K562 (cell line): ENCODE measurements around the gene NCAM2. TPM values are rescaled to one million over a fixed set of nuclear protein-coding genes. Genes with fewer than 3 reads are reported as not detected.

Experiments used
- BCOR ChIP-seq: fragments of 450-650 bp; IDR thresholded peaks from 2 replicates; pipeline ENCODE4 v1.6.1; 2016
- BDP1 ChIP-seq: IDR thresholded peaks from 3 replicates; pipeline ENCODE4 v1.6.1; 2011; ENCODE audit not compliant: insufficient read length, insufficient read depth
- BRCA1 ChIP-seq, 2 experiments: fragments of 450-650 bp in 1 of 2; sonication (generic) in 1 of 2; formaldehyde crosslinking in 1 of 2; IDR thresholded peaks; 2 replicates each; pipeline versions ENCODE4 v1.5.0 to v1.6.1; 2017 to 2020; ENCODE audit warnings: mild to moderate bottlenecking in 1 of 2, missing genetic modification reagents in 1 of 2
- BRD4 ChIP-seq: fragments of 200-600 bp; sonication (generic); IDR thresholded peaks from 2 replicates; pipeline ENCODE4 v1.6.1; 2017; ENCODE audit warnings: inconsistent platforms
- FOSL1 ChIP-seq: fragments of 200-800 bp; sonication (Bioruptor generic); conservative IDR thresholded peaks from 2 replicates; pipeline ENCODE4 v1.6.1; 2016; ENCODE audit warnings: missing genetic modification characterization, missing compliant biosample characterization
- FOXM1 ChIP-seq, 2 experiments: fragments of 450-650 bp in 1 of 2; sonication (generic) in 1 of 2; formaldehyde crosslinking in 1 of 2; IDR thresholded peaks; 2 replicates each; pipeline versions ENCODE4 v1.6.1 to v1.9.0; 2017 to 2022; ENCODE audit warnings: low read depth in 2 of 2, mild to moderate bottlenecking in 2 of 2, missing genetic modification reagents in 1 of 2, moderate library complexity in 1 of 2
- HLTF ChIP-seq: fragments of 450-650 bp; IDR thresholded peaks from 2 replicates; pipeline ENCODE4 v1.6.1; 2016
- LCOR ChIP-seq: sonication (generic); formaldehyde crosslinking; IDR thresholded peaks from 2 replicates; pipeline ENCODE4 v1.8.0; 2022; ENCODE audit warnings: mild to moderate bottlenecking, missing genetic modification reagents
- MTA2 ChIP-seq: fragments of 450-650 bp; IDR thresholded peaks from 2 replicates; pipeline ENCODE4 v1.6.1; 2016; ENCODE audit warnings: low read depth
- NR2C2 ChIP-seq, 2 experiments: fragments of 200-800 bp in 1 of 2; sonication (Bioruptor generic) in 1 of 2; sonication (generic) in 1 of 2; formaldehyde crosslinking in 1 of 2; IDR thresholded peaks; 2 replicates each; pipeline versions ENCODE4 v1.6.1 to v1.8.0; 2016 to 2022; ENCODE audit warnings: mild to moderate bottlenecking in 1 of 2, missing compliant biosample characterization in 1 of 2, missing genetic modification characterization in 1 of 2, missing genetic modification reagents in 1 of 2
- PCBP1 ChIP-seq: fragments of 200-400 bp; formaldehyde crosslinking; IDR thresholded peaks from 2 replicates; pipeline ENCODE4 v1.6.1; 2018; ENCODE audit warnings: mild to moderate bottlenecking, low read depth, low read length; ENCODE audit not compliant: poor library complexity, severe bottlenecking
- PYGO2 ChIP-seq: fragments of 450-650 bp; IDR thresholded peaks from 2 replicates; pipeline ENCODE4 v1.6.1; 2016; ENCODE audit warnings: mild to moderate bottlenecking, missing genetic modification characterization, moderate library complexity, missing compliant biosample characterization
- RUNX1 ChIP-seq: sonication (generic); IDR thresholded peaks from 2 replicates; pipeline ENCODE4 v1.6.1; 2016; ENCODE audit warnings: antibody characterized with exemption, low read depth
- TAL1 ChIP-seq: fragments of 450-650 bp; IDR thresholded peaks from 2 replicates; pipeline ENCODE4 v1.6.1; 2016; ENCODE audit warnings: mild to moderate bottlenecking
- TCFL5 ChIP-seq: fragments of 250-450 bp; sonication (Bioruptor Pico); conservative IDR thresholded peaks from 2 replicates; pipeline ENCODE4 v1.6.1; 2021; ENCODE audit warnings: mild to moderate bottlenecking, moderate library complexity, matching md5 sums
- TOE1 ChIP-seq, 2 experiments: fragments of 450-650 bp in 1 of 2; sonication (generic) in 1 of 2; formaldehyde crosslinking in 1 of 2; IDR thresholded peaks; 2 replicates each; pipeline versions ENCODE4 v1.7.1 to v1.8.0; 2016 to 2022; ENCODE audit warnings: borderline replicate concordance in 2 of 2, mild to moderate bottlenecking in 2 of 2, antibody characterized with exemption in 1 of 2, inconsistent platforms in 1 of 2, low read depth in 1 of 2, missing genetic modification reagents in 1 of 2, moderate library complexity in 1 of 2
- TRIM24 ChIP-seq, 2 experiments: fragments of 450-650 bp; IDR thresholded peaks; 2 replicates each; pipeline ENCODE4 v1.6.1; 2016
- ZBTB7A ChIP-seq: IDR thresholded peaks from 2 replicates; pipeline ENCODE4 v1.6.1; 2011; ENCODE audit warnings: low read depth, mild to moderate bottlenecking, low read length, moderate library complexity, borderline replicate concordance; ENCODE audit not compliant: control insufficient read depth
- ZC3H4 ChIP-seq: sonication (generic); formaldehyde crosslinking; IDR thresholded peaks from 2 replicates; pipeline ENCODE4 v1.9.0; 2021; ENCODE audit warnings: missing genetic modification reagents, borderline replicate concordance
- ZFX ChIP-seq: sonication (generic); formaldehyde crosslinking; IDR thresholded peaks from 2 replicates; pipeline ENCODE4 v1.8.0; 2022; ENCODE audit warnings: mild to moderate bottlenecking, missing genetic modification reagents, moderate library complexity
- ZKSCAN8 ChIP-seq: fragments of 200-800 bp; sonication (Bioruptor generic); IDR thresholded peaks from 2 replicates; pipeline ENCODE4 v1.6.1; 2016; ENCODE audit warnings: missing genetic modification characterization, missing compliant biosample characterization
- ZNF146 ChIP-seq: IDR thresholded peaks from one replicate; pipeline ENCODE4 v1.6.1; 2018; ENCODE audit warnings: missing compliant biosample characterization; ENCODE audit not compliant: unreplicated experiment
- ZNF436 ChIP-seq: fragments of 250-450, 450-650 bp; sonication (Bioruptor Pico); formaldehyde crosslinking; IDR thresholded peaks from 2 replicates; pipeline ENCODE4 v1.7.0; 2020; ENCODE audit warnings: mild to moderate bottlenecking
- polyA plus RNA-seq, 8 experiments: library from polyadenylated mRNA; depleted of rRNA in 4 of 8; stranded (reverse) in 5 of 8; unstranded in 3 of 8; fragments of >200 nt; fragmentation: Nextera tagmentation in 2 of 8; fragmentation: Illumina TruSeq in 1 of 8; extraction: Ambion mirVana in 2 of 8; extraction: Trizol in 1 of 8; gene quantifications; 2 replicates each; pipeline versions ENCODE4 v1.2.1 to v1.2.3, GENCODE V29; 2011 to 2014; ENCODE audit warnings: inconsistent platforms in 1 of 8, missing spikeins in 1 of 8
- total RNA-seq, 7 experiments: library from RNA; depleted of rRNA in 6 of 7; stranded (reverse); fragments of >200 nt in 6 of 7; fragmentation: Illumina TruSeq in 2 of 7; extraction: Trizol in 2 of 7; gene quantifications; 2 replicates each; pipeline versions ENCODE4 v1.2.1 to v1.2.3, GENCODE V29; 2011 to 2021; ENCODE audit warnings: low replicate concordance in 1 of 7
- TF ChIP-seq, protein P1 (sequence below): fragments of 450-650 bp; formaldehyde crosslinking; IDR thresholded peaks from 2 replicates; pipeline ENCODE4 v1.4.0; 2020; ENCODE audit warnings: mild to moderate bottlenecking, moderate library complexity
- TF ChIP-seq, protein P2 (sequence below): sonication (generic); formaldehyde crosslinking; IDR thresholded peaks from 2 replicates; pipeline ENCODE4 v1.8.0; 2022; ENCODE audit warnings: mild to moderate bottlenecking, missing genetic modification reagents

Gene NCAM2
- total and polyA plus RNA-seq, 9 of the 15 experiments (the other 6 are each of a cell fraction or from before 2014, with no cell fraction given): 14.0 to 58.2 (median 27.8) TPM

GRCh38 chr21:21332492-21332891, 334.3 kb downstream of the NCAM2 start (continued):
- TF ChIP-seq TCFL5 (CRISPR knock-in tag) (no peak), BCOR (no peak), ZNF146 (CRISPR knock-in tag) (no peak), LCOR (CRISPR knock-in tag) (no peak), ZKSCAN8 (CRISPR knock-in tag) (no peak), TOE1 (IDR thresholded peaks at IDR 0.05; ENCODE audit: borderline replicate concordance) (no peak), TOE1 (CRISPR knock-in tag; IDR thresholded peaks at IDR 0.05; ENCODE audit: borderline replicate concordance, low read depth) (no peak), ZBTB7A (no peak), FOXM1 (IDR thresholded peaks at IDR 0.05; ENCODE audit: low read depth) (no peak), FOXM1 (CRISPR knock-in tag; IDR thresholded peaks at IDR 0.05; ENCODE audit: low read depth) (no peak), ZC3H4 (no peak), BDP1 (no peak), TAL1 (peak; percentile 76), TRIM24 (IDR thresholded peaks at IDR 0.05) (peak; percentile 56 to 62; a peak in 3 of 4 replicates), PYGO2 (no peak), ZFX (CRISPR knock-in tag) (no peak), MTA2 (peak; percentile 44; the same call in 1 of the 2 replicates), PCBP1 (no peak), RUNX1 (no peak), BRD4 (no peak), FOSL1 (tag) (no peak), ZNF436 (CRISPR knock-in tag) (no peak), NR2C2 (CRISPR knock-in tag; IDR thresholded peaks at IDR 0.05) (no peak), NR2C2 (tag; IDR thresholded peaks at IDR 0.05) (no peak), BRCA1 (IDR thresholded peaks at IDR 0.05) (no peak), BRCA1 (CRISPR knock-in tag; IDR thresholded peaks at IDR 0.05) (no peak), HLTF (no peak)
- TF ChIP-seq, protein P1, sequence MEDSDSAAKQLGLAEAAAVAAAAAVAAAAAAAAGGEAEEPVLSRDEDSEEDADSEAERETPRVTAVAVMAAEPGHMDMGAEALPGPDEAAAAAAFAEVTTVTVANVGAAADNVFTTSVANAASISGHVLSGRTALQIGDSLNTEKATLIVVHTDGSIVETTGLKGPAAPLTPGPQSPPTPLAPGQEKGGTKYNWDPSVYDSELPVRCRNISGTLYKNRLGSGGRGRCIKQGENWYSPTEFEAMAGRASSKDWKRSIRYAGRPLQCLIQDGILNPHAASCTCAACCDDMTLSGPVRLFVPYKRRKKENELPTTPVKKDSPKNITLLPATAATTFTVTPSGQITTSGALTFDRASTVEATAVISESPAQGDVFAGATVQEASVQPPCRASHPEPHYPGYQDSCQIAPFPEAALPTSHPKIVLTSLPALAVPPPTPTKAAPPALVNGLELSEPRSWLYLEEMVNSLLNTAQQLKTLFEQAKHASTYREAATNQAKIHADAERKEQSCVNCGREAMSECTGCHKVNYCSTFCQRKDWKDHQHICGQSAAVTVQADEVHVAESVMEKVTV (CRISPR knock-in tag): no peak
- TF ChIP-seq, protein P2, sequence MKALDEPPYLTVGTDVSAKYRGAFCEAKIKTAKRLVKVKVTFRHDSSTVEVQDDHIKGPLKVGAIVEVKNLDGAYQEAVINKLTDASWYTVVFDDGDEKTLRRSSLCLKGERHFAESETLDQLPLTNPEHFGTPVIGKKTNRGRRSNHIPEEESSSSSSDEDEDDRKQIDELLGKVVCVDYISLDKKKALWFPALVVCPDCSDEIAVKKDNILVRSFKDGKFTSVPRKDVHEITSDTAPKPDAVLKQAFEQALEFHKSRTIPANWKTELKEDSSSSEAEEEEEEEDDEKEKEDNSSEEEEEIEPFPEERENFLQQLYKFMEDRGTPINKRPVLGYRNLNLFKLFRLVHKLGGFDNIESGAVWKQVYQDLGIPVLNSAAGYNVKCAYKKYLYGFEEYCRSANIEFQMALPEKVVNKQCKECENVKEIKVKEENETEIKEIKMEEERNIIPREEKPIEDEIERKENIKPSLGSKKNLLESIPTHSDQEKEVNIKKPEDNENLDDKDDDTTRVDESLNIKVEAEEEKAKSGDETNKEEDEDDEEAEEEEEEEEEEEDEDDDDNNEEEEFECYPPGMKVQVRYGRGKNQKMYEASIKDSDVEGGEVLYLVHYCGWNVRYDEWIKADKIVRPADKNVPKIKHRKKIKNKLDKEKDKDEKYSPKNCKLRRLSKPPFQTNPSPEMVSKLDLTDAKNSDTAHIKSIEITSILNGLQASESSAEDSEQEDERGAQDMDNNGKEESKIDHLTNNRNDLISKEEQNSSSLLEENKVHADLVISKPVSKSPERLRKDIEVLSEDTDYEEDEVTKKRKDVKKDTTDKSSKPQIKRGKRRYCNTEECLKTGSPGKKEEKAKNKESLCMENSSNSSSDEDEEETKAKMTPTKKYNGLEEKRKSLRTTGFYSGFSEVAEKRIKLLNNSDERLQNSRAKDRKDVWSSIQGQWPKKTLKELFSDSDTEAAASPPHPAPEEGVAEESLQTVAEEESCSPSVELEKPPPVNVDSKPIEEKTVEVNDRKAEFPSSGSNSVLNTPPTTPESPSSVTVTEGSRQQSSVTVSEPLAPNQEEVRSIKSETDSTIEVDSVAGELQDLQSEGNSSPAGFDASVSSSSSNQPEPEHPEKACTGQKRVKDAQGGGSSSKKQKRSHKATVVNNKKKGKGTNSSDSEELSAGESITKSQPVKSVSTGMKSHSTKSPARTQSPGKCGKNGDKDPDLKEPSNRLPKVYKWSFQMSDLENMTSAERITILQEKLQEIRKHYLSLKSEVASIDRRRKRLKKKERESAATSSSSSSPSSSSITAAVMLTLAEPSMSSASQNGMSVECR (CRISPR knock-in tag): no peak
